IPS-18a (cell line): Measurements from ENCODE around the gene SLC39A11.
"Not testable (repeated sequence)": the region's sequence is repeated elsewhere in the genome, so short reads cannot be mapped to it uniquely, and the experiment has no call there.

Source experiments
- H3K27ac ChIP-seq: one replicate; pipeline ENCODE4 v1.5.1; 2013; ENCODE audit warnings: low read length
- H3K27me3 ChIP-seq: one replicate; pipeline ENCODE4 v1.6.1; 2013; ENCODE audit warnings: mild to moderate bottlenecking, low read length; ENCODE audit not compliant: control insufficient read depth, insufficient read depth
- H3K36me3 ChIP-seq: one replicate; pipeline ENCODE4 v1.6.1; 2013; ENCODE audit warnings: low read depth, low read length; ENCODE audit not compliant: control insufficient read depth
- H3K4me1 ChIP-seq: one replicate; pipeline ENCODE4 v1.6.1; 2013; ENCODE audit warnings: low read depth, low read length; ENCODE audit not compliant: control insufficient read depth
- H3K4me3 ChIP-seq: one replicate; pipeline ENCODE4 v1.5.1; 2013; ENCODE audit warnings: low read length
- H3K9ac ChIP-seq: one replicate; pipeline ENCODE4 v1.6.1; 2013; ENCODE audit warnings: mild to moderate bottlenecking, low read length, moderate library complexity
- H3K9me3 ChIP-seq: one replicate; pipeline ENCODE4 v1.6.1; 2013; ENCODE audit warnings: low read depth, low read length; ENCODE audit not compliant: control insufficient read depth

The SLC39A11 gene

DNA sequence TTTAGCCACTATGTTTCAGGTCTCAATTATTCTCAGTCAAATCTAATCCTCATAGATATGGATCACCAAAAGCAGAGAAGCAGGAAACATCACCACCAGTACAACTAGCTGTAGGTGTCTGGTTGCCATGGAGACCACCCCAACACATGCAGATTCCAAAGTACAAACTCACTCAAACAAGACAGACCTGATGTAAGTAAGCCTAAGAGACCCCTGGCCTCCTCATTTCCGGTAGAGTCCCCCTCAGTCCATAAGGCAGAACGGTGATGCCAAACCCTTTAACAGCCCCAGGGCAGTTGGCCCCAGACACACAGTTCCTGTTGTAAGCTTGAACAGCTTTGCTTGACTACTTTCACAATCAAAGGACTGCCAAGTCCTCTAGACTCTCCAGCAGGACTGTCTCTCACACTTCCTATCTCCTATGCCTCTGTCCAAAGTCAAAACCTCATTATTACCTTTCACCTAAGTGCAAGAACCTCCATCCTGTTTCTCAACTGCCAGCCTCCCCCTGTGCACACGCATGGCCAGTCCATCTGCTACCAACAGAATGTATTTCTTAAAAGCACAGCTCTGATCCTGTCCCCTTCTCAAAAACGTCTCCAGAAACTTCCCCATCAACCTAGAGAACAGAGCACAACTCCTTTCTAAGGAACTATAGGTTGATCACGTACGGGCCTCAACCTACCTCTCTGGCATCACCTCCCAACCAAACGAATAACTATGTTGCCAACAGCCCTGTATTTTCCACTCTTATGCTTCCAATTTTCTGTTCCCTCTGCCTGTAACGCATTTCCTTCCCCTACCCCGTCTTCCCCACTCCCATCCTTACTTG lies 23.9 kb downstream of the SLC39A11 start:
- H3K9me3 ChIP-seq: no peaks in the 10 kb centered on the region
- H3K27me3 ChIP-seq: no peaks in the 10 kb centered on the region
- no peak overlapping the region for H3K27ac ChIP-seq
- H3K4me3 ChIP-seq: no peak overlapping the region
- H3K36me3 ChIP-seq: no peaks in the 10 kb centered on the region
- H3K9ac ChIP-seq: no peak overlapping the region
- no peaks in the 10 kb centered on the region for H3K4me1 ChIP-seq

DNA sequence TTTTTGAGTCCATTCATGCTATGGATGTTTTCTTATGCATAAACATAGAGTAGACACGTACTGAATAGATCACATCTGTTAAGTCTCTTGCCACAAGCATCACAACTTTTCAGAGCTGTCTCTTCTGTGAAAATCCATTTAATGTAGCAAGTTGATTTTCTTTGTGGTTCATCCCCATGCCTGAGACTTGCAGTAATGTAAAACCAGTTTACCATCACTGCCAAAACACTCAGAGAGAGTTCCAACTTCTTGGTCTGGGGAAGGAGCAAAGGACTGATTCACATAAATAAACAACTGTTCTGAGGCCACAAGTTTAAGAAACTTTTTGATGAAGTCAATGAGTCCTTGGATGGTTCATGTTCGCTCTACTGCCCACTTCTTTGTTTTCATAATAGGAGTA lies 24.8 kb downstream of the SLC39A11 start:
- H3K27ac ChIP-seq, H3K9ac ChIP-seq, H3K27me3 ChIP-seq, H3K4me3 ChIP-seq, H3K36me3 ChIP-seq, H3K4me1 ChIP-seq, H3K9me3 ChIP-seq: not testable (repeated sequence)

DNA sequence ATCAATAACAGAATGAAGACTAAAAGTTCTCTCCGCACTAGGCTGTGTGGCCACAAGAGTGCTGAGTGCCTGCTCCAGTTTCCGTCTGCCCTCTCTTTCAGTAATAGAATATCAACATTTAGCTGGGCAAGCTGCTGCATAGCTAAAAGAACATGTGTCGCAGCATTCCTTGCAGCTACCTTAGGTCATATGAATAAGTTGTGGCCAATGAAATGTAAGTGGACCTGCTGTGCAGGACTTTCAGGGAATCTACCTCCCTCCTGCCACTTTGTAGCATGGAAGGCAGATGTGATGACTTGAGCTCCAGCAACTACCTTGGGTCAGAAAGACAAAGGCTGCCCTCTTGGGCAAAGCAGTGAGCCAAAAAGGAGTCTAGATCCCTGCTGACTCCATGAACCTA lies 25.4 kb downstream of the SLC39A11 start:
- H3K4me1 ChIP-seq: no peaks in the 10 kb centered on the region
- no peak overlapping the region for H3K4me3 ChIP-seq
- H3K36me3 ChIP-seq: no peaks in the 10 kb centered on the region
- no peaks in the 10 kb centered on the region for H3K9me3 ChIP-seq
- no peaks in the 10 kb centered on the region for H3K27me3 ChIP-seq
- H3K27ac ChIP-seq: no peak overlapping the region
- H3K9ac ChIP-seq: no peak overlapping the region

DNA sequence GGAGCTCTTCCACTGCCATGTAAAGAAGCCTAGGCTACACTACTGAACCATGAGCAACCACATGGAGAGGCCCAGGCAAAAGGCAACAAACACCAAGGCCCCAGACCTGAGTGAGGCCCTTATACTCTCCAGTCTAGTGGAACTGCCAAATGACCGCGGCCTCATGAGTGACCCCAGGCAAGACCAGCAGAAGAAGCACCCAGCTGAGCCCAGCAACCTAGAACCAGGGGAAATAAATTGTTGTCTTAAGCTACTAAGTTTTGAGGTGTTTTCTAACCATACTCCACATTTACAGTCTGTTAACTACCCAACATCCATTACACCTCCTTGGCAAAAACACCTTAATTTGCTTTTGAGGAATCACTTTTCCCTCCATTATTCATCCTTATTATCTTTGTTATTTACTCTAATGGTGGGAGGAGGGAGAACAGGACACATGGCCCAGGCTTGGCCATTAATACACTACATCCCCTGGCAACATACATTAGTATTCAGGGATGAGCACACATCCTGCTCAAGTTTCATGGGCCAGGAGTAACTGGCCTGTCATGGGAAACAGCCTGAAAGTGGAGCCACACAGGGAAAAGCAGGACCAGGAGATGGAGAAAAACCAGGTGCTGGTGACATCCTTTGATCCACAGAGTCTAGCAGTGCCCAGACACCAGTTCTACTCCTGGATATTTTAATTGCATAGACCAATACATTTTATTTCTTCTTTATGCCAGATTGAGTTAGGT lies 26.2 kb downstream of the SLC39A11 start:
- H3K4me3 ChIP-seq: no peak overlapping the region
- no peaks in the 10 kb centered on the region for H3K4me1 ChIP-seq
- H3K27ac ChIP-seq: no peak overlapping the region
- no peak overlapping the region for H3K9ac ChIP-seq
- H3K36me3 ChIP-seq: no peaks in the 10 kb centered on the region
- H3K27me3 ChIP-seq: no peaks in the 10 kb centered on the region
- H3K9me3 ChIP-seq: no peaks in the 10 kb centered on the region

DNA sequence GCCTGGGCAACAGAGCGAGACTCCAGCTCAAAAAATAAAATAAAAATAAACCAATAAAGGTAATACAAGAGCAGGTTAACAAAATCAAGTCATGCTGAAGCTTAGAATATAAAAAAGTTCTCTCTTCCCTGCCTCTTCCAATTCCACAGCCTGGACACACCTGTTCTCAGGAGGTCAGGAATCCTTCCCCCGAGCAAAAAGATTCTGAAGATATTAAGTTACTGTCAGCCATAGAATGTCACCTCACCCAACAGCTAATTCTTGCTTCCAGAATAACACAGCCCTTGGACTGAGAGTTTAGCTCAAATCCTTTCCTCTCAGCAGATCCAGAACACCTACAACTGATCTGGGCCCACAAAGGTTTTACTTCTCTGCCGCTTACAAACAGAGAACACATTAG lies 27.1 kb downstream of the SLC39A11 start:
- no peaks in the 10 kb centered on the region for H3K4me1 ChIP-seq
- H3K27me3 ChIP-seq: no peaks in the 10 kb centered on the region
- no peaks in the 10 kb centered on the region for H3K9me3 ChIP-seq
- H3K36me3 ChIP-seq: no peaks in the 10 kb centered on the region
- H3K4me3 ChIP-seq: no peak overlapping the region
- no peak overlapping the region for H3K27ac ChIP-seq
- no peak overlapping the region for H3K9ac ChIP-seq

DNA sequence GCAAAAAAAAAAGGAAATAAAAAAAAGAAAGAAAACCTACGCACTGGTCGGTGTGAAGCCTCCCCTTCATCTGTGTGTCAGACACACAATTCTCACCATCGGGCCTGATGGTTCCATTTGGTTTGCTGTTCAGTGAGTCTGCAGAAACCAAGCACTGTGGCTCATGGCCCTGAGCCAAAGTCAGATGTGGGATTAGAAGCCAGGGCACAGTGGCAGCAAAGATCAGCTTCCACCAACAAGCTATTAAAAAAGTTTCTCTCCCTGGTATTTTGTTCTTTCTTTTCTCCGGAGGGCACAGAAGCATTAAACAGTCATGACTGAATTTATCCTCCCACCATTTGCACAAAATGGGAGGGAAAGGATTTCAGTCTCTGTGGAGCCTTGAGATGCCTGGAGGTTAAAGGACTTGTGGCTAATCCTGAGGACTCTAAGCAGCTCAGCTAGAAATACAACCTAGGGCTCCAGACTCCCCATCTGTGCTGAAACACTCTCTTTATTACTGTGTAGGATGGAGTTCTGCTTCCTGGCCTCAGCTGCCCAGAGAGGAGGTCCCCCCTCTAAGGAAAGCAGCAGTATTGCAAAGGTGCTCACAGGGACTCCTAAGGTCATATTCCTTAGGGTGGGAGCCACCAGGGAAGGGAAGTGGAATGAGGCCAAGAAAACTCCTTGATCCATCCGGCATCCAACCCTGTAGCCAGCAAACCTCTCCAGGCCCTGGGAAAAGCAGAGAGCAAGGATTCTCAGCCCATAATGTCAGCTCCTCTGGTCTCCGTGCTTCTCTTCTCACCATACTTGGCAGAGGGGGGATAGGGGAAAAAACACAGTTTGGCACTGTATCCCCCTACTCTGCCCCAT lies 28.2 kb downstream of the SLC39A11 start:
- Histone ChIP-seq H3K27ac (no peak overlapping the region), H3K4me3 (no peak overlapping the region), H3K4me1 (no peaks in the 10 kb centered on the region)

DNA sequence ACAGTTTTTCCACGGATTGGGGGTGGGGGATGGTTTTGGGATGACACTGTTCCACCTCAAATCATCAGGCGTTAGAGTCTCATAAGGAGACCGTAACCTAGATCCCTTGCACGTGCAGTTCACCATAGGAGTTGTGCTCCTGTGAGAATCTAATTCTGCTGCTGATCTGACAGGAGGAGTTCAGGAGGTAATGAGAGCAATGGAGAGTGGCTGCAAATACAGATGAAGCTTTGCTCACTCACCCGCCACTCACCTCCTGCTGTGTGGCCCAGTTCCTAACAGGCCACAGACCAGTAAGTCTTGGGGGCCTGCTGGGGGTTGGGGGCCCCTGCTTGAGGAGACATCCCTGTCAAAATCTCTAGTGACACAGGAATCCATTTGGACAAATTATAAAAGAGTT lies 29.8 kb downstream of the SLC39A11 start:
- no peaks in the 10 kb centered on the region for H3K9me3 ChIP-seq
- H3K4me1 ChIP-seq: no peaks in the 10 kb centered on the region
- H3K27ac ChIP-seq: no peak overlapping the region
- H3K9ac ChIP-seq: no peak overlapping the region
- H3K36me3 ChIP-seq: no peaks in the 10 kb centered on the region
- H3K4me3 ChIP-seq: no peak overlapping the region
- no peaks in the 10 kb centered on the region for H3K27me3 ChIP-seq

More for the DNA sequence above, 28.2 kb downstream of the SLC39A11 start:
- Histone ChIP-seq H3K9ac (no peak overlapping the region), H3K9me3 (no peaks in the 10 kb centered on the region), H3K27me3 (no peaks in the 10 kb centered on the region), H3K36me3 (no peaks in the 10 kb centered on the region)

DNA sequence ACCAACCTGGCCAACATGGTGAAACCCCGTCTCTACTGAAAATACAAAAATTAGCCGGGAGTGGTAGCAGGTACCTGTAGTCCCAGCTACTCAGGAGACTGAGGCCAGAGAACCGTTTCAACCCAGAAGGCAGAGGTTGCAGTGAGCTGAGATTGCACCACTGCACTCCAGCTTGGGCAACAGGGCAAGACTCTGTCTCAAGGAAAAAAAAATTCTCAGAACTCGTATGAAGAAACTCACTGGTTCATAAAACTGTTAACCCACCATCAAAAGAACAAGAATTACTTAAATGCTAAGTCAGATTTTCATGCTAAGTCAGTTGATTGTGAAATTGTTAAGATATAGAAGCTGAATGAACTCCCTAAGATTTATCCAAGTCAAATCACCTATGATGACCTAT lies 31.3 kb downstream of the SLC39A11 start:
- H3K9me3 ChIP-seq: no peaks in the 10 kb centered on the region
- no peak overlapping the region for H3K9ac ChIP-seq
- H3K27me3 ChIP-seq: no peaks in the 10 kb centered on the region
- H3K4me1 ChIP-seq: no peaks in the 10 kb centered on the region
- no peak overlapping the region for H3K4me3 ChIP-seq
- no peak overlapping the region for H3K27ac ChIP-seq
- H3K36me3 ChIP-seq: no peaks in the 10 kb centered on the region

DNA sequence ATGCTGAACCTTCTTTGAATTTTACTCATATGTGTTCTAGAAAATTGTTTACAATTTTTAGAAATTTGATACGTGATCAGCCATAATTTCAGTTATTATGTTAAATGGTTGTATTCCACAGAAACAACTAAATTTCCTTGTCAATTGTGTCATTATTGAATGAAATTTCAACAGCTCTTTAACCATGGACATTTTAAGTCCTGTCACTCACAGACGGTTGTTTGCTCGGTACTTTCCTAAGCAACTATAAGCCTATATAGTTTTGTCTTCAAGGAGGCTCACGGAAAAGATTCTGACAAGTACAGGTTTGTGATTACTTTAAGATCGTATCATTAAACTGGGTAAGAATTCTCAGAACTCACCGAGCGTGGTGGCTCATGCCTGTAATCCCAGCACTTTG lies 31.8 kb downstream of the SLC39A11 start:
- Histone ChIP-seq H3K27me3 (no peaks in the 10 kb centered on the region), H3K27ac (no peak overlapping the region), H3K4me3 (no peak overlapping the region), H3K4me1 (no peaks in the 10 kb centered on the region), H3K9me3 (no peaks in the 10 kb centered on the region), H3K9ac (no peak overlapping the region), H3K36me3 (no peaks in the 10 kb centered on the region)

DNA sequence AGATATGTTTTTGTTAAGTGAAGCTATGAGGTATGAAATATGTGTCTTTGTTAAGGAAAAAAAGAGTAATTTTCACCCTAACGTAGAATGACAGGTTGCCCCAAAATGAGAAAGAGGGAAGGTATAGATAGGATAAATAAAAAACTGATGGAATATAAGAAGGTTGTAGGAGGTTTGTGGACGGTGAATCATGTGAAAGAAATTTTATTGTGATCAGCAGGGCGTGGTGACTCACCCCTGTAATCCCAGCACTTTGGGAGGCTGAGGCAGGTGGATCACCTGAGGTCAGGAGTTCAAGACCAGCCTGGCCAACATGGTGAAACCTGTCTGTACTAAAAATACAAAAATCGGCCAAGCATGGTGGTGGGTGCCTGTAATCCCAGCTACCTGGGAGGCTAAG lies 32.8 kb downstream of the SLC39A11 start:
- H3K9ac ChIP-seq, H3K4me1 ChIP-seq, H3K27ac ChIP-seq, H3K27me3 ChIP-seq, H3K4me3 ChIP-seq, H3K9me3 ChIP-seq, H3K36me3 ChIP-seq: not testable (repeated sequence)

DNA sequence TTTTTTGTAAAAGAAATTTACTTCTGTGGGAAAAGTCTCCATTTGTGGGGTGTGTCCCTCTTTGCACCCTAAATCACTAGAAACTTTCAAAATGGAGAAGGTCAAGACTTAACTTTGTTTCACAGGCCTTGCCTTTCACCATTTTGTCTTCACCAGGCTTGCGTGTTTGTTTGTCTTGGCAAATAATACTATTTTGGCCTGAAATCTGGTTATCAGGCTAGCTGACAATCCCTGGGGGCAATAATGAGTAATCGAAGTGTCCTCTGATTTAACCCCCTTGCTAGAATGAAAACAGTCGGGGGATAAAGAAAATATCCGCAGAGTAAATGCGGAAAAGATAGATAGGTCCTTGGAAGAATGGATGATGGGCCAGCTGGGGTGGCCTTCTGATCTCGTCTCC lies 34.5 kb downstream of the SLC39A11 start:
- Histone ChIP-seq H3K27ac (no peak overlapping the region), H3K4me1 (no peaks in the 10 kb centered on the region), H3K27me3 (no peaks in the 10 kb centered on the region), H3K9me3 (no peaks in the 10 kb centered on the region), H3K9ac (no peak overlapping the region), H3K36me3 (no peaks in the 10 kb centered on the region), H3K4me3 (no peak overlapping the region)
